AG10803 (cell line): ENCODE measurements around the gene CCDC28A.
A peak's percentile ranks its signal among the peaks of the same experiment; 100 is the strongest.

Experiments used
- DNase-seq: peaks from one replicate; pipeline ENCODE4 v3.0.0; 2010; ENCODE audit warnings: low read depth
- H3K4me3 ChIP-seq: 2 replicates; pipeline ENCODE4 v1.5.1; 2011; ENCODE audit warnings: mild to moderate bottlenecking, low read length, control low read depth
- CTCF ChIP-seq: conservative IDR thresholded peaks from 2 replicates; pipeline ENCODE4 v1.5.1; 2011; ENCODE audit warnings: mild to moderate bottlenecking, low read length, control low read depth, inconsistent platforms

Gene CCDC28A

GRCh38 chr6:138817799-138818198 lies 44.2 kb downstream of the CCDC28A start:
- DNase-seq: peak; percentile 77
- no peak overlapping the region for H3K4me3 ChIP-seq
- no peak for TF ChIP-seq CTCF

- no peak for DNase-seq
- H3K4me3 ChIP-seq: no peak overlapping the region
- no peak for TF ChIP-seq CTCF
These were observed 45.1 kb downstream of the CCDC28A start for GRCh38 chr6:138818496-138819194.

GRCh38 chr6:138821519-138821918 lies 48.0 kb downstream of the CCDC28A start:
- no peak overlapping the region for H3K4me3 ChIP-seq
- DNase-seq: no peak

DNA sequence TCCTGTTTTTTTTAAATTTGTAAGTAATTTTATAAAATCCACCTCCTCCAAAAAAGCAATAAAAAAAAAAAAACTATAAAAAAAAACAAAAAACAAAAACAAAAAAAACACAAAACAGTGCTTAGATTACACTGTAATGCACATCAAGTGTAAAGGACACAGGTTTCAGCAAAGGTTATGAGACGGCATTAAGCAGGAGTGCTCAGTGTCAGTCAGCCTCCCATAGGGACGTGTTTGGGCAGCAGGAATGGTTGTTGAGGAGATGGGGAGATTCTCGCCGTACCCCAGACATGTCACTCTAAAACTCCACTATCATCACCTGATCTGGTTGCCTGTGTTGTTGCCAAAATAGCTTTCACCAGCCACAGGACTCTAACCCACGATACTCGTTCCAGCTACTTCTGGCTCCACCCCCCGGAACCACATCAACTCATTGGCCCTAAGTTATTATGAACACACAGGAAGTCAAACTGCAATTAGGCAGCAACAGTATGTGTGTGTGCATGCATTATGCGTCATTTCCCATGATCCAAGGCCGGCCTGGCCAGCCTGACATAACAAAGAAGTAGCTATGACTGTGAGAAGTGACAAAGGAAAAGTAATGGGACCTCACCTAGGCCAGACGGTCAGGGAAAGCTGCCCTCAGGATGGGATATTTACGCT lies 51.0 kb downstream of the CCDC28A start:
- TF ChIP-seq CTCF: no peak
- H3K4me3 ChIP-seq: no peak overlapping the region
- no peak for DNase-seq

More at GRCh38 chr6:138821519-138821918, 48.0 kb downstream of the CCDC28A start:
- TF ChIP-seq CTCF: no peak

- no peak for TF ChIP-seq CTCF
- H3K4me3 ChIP-seq: no peak overlapping the region
- no peak for DNase-seq
These were observed 56.7 kb downstream of the CCDC28A start for GRCh38 chr6:138830248-138830647.

GRCh38 chr6:138832182-138832581 lies 58.6 kb downstream of the CCDC28A start:
- DNase-seq: no peak
- TF ChIP-seq CTCF: no peak
- H3K4me3 ChIP-seq: no peak overlapping the region
